OCI-LY7 (cell line): ENCODE results near the gene CAND1.

Experiments
- EZH2phosphoT487 ChIP-seq: fragments of 200-600 bp; sonication (generic); IDR thresholded peaks from 2 replicates; pipeline ENCODE4 v1.6.1; 2018; ENCODE audit warnings: low read depth, borderline replicate concordance, mild to moderate bottlenecking, mixed run types, antibody characterized with exemption, low read length, moderate library complexity, mixed read lengths
- TF ChIP-seq, protein P1 (sequence below): fragments of 200-600 bp; sonication (generic); conservative IDR thresholded peaks from 2 replicates; pipeline ENCODE4 v1.5.1; 2014; ENCODE audit warnings: mild to moderate bottlenecking, antibody characterized with exemption, low read length, moderate library complexity, mixed read lengths

DNA sequence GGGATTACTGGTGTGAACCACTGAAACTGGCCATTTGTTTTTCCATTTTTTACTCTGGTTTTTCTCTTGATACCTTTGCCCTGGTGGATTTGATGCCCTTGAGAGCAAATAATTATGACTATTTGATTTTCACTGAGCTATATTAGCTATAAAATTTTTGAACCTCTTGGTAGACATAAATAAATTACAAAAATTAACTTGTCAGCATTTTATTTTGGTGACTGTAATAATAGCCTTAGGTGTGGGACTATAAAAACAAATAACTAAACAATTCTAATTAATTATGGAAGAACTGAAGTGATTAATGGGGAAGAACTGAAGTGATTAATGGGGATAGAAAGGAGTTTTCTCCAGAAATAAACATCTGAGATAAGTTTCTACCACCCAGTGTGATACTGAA, 62.7 kb downstream of the CAND1 start:
- TF ChIP-seq, protein P1, sequence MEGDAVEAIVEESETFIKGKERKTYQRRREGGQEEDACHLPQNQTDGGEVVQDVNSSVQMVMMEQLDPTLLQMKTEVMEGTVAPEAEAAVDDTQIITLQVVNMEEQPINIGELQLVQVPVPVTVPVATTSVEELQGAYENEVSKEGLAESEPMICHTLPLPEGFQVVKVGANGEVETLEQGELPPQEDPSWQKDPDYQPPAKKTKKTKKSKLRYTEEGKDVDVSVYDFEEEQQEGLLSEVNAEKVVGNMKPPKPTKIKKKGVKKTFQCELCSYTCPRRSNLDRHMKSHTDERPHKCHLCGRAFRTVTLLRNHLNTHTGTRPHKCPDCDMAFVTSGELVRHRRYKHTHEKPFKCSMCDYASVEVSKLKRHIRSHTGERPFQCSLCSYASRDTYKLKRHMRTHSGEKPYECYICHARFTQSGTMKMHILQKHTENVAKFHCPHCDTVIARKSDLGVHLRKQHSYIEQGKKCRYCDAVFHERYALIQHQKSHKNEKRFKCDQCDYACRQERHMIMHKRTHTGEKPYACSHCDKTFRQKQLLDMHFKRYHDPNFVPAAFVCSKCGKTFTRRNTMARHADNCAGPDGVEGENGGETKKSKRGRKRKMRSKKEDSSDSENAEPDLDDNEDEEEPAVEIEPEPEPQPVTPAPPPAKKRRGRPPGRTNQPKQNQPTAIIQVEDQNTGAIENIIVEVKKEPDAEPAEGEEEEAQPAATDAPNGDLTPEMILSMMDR = no peak
- no peak for TF ChIP-seq EZH2phosphoT487
